ENCODE results near the gene EID2.

- TF ChIP-seq CTCF (conservative IDR thresholded peaks at IDR 0.05; ENCODE audit: low read depth, low read length) = no peak
- no peak for TF ChIP-seq POLR2A (IDR thresholded peaks at IDR 0.05; ENCODE audit: low read depth, low read length)
- TF ChIP-seq RFX5 (IDR thresholded peaks at IDR 0.05; ENCODE audit: low read depth, low read length) = no peak
- no peak for TF ChIP-seq MXI1 (IDR thresholded peaks at IDR 0.05; ENCODE audit: borderline replicate concordance, low read depth, low read length)
- TF ChIP-seq BHLHE40 (IDR thresholded peaks at IDR 0.05; ENCODE audit: low read depth, low read length) = no peak
- TF ChIP-seq FOS (IDR thresholded peaks at IDR 0.05; ENCODE audit: low read depth, low read length) = no peak
- no peak for TF ChIP-seq MAFK (IDR thresholded peaks at IDR 0.05; ENCODE audit: low read depth, low read length)
- TF ChIP-seq SMC3 (IDR thresholded peaks at IDR 0.05; ENCODE audit: low read depth, low read length) = no peak
- TF ChIP-seq RAD21 (IDR thresholded peaks at IDR 0.05; ENCODE audit: low read length) = no peak
- TF ChIP-seq RCOR1 (IDR thresholded peaks at IDR 0.05; ENCODE audit: insufficient replicate concordance, low read length) = no peak
- no peak for TF ChIP-seq MAZ (IDR thresholded peaks at IDR 0.05; ENCODE audit: borderline replicate concordance, low read depth, low read length)
- no peak for TF ChIP-seq ELK1 (IDR thresholded peaks at IDR 0.05; ENCODE audit: borderline replicate concordance, low read depth, low read length)
- TF ChIP-seq CEBPB (IDR thresholded peaks at IDR 0.05; ENCODE audit: low read depth, low read length) = no peak
Observed at GRCh38 chr19:39516270-39516669, 23.7 kb downstream of the EID2 start.

Data from IMR-90 (cell line).